ENCODE measurements around the gene ZNHIT2.

Gene ZNHIT2

GRCh38 chr11:65134240-65134951 lies 16.9 kb upstream of the ZNHIT2 start, which contains the start of gene SYVN1:
Gene SYVN1 (minus strand): TSS chr11:65134519. CDS start chr11:65133601, 918 bp downstream.
- peak; percentile 92 for DNase-seq

DNA sequence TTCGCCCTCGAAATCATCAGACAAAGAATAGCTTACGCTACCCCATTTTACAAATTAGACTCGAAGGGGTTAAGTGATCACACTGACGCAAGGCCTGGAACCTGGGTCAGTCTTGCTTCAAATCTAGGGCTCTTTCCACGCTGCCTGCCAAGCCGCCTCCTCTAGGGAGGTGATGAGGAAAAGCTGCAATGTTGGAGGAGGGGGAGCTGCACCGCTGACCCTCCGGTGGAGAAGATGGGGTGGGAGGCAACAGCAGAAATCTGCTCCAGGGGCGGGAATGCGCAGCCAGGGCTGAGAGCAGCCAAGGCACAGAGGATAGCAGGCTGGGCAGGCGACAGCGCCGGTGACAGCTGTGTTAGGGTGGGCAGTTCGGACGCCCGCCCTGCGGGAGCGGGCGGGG lies 16.2 kb upstream of the ZNHIT2 start:
- no peak for DNase-seq

- DNase-seq, result no peak
Measured at GRCh38 chr11:65132988-65133700, 15.6 kb upstream of the ZNHIT2 start.

DNA sequence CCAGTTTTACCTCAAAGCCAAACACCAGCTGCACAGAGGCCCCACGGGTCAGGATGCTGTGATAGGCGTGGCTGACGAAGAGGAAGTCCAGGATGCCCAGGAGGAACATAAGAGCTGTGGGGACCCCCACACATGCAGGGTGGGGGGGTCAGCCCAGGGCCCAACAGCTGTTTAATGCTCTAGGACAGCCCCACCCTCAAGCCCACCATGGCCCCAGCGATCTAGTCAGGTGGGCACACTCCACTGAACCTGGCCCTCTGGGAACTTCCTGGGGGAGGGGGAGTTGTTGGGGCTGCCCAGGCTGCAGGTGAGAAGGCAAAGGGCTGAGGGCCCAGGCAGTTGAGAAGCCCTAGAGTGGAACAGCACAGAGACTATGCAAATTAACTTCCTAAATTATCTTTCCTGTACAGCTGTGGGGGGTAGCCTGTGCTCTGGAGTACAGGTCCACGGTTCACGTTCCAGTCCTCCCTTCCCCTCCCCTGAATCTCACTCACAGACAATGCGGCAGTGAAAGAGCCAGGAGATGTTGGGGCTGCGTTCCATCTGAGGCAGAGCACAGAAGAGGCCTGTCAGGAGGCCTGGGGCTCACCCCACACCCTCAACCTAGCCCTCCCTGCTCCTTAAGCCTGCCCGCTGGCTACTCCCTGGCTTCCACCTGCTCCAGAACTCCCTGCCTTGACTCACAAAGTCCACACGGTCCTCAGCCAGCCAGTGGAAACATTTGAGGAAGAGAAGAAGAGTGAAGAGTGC lies 14.9 kb upstream of the ZNHIT2 start:
- DNase-seq, result no peak

DNA sequence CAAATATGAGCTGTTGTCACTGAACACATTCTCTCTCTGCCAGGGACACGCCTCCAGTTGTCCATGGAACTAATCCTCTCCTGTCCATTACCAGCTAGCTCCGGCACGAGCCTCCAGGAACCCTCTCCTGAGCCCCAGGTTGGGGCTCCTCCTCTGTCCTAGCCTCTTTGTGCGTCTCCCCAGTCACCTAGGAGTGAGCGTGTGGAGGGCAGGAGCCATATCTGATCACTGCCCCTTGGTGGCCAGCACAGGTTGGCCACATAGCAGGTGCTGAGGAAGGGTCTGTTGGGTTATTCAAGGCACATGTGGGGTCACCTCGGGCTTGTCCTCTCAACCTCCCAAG lies 14.4 kb upstream of the ZNHIT2 start:
- DNase-seq, result no peak

DNA sequence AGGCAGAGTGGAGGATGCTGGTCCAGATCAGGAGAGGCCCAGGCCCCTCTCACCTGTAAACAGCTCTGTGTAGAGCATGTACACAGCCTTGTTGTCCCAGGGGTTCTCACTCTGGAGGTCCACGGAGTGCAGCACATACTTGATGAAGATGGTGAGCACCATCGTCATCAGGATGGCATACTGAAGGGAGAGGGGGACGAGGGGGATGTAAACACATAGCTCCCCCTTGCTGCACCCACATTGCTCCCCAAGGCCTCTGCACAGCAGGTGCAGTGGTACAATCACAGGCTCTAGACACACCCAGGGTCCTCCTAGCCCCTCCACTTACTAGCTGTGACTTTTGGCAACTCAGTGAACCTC lies 13.9 kb upstream of the ZNHIT2 start:
- no peak for DNase-seq

DNA sequence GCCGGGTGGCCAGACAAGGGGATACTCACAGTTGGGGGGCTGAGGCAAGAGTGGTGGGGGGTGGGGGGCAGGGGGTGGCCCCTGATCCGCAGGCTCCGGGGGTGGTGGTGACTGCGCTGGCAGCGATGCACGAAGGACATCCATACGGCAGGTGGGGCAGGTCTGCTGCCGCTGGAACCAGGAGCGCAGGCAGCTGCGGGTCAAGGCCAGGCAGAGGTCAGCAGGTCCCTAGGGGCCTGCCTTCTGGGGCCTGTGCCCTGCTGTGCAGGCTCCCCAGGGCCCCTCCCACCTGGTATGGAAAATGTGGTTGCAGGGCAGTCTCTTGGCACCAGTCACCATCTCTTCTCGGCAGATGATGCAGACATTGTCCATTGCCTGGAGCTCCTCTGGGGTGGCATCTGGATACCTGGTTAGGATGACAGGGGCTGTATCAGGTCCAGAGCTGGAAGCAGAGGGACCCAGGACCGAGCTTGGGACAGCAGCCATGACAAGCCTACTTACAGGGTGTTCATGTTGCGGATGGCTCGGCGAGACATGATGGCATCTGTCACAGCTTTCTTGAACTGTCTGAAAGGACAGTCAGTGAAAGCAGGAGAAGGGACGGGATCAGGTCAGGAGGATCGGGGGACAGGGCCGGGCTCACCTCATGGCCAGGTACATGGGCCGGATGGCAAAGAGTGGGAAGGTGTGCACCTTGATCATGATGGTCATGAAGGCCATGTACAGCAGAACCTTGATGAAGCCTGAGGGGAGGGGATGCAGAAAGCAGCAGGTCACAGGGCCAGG lies 13.3 kb upstream of the ZNHIT2 start:
- DNase-seq, result no peak

- DNase-seq, result no peak
Measured at GRCh38 chr11:65129649-65130441, 12.3 kb upstream of the ZNHIT2 start.

- no peak for DNase-seq
Measured at GRCh38 chr11:65128182-65129145, 11.0 kb upstream of the ZNHIT2 start.

DNA sequence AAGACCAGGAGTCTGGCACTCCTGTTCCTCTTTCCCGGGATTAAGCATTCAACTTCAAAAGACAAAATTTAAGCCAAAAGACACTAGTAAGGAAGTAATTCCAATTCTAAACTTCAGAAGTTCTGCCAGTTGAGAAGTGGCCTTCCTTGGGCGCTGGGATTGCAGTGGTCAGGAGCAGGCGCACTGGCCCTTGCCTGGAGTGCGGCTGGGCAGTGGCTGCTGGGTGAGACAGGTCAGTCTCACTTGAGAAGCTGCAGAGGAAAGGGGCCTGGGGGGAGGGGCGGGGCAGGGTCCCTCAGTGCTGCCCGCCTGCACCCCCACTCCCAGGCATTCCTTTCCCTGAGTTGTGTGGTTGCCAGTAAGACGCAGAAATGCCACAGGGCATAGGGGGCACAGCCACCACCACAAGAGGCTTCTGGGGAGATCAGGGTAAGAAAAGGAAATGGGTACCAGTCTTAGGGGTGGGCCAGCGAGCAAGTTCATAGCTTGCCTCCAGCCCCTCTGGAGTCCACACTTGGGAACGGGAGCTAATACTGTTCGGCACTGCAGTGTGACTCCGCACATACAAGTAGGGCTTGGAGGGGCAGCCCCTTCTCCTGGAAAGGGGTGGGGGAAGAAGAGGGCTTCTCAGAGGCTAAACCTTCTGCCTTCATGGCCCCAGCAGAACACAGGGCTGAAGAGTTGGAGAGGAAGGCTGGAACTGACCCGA lies 10.1 kb upstream of the ZNHIT2 start:
- DNase-seq, result no peak

GRCh38 chr11:65126624-65127274 lies 9.2 kb upstream of the ZNHIT2 start:
- DNase-seq, result no peak

- no peak for DNase-seq
Measured at GRCh38 chr11:65125197-65126056, 7.9 kb upstream of the ZNHIT2 start.

DNA sequence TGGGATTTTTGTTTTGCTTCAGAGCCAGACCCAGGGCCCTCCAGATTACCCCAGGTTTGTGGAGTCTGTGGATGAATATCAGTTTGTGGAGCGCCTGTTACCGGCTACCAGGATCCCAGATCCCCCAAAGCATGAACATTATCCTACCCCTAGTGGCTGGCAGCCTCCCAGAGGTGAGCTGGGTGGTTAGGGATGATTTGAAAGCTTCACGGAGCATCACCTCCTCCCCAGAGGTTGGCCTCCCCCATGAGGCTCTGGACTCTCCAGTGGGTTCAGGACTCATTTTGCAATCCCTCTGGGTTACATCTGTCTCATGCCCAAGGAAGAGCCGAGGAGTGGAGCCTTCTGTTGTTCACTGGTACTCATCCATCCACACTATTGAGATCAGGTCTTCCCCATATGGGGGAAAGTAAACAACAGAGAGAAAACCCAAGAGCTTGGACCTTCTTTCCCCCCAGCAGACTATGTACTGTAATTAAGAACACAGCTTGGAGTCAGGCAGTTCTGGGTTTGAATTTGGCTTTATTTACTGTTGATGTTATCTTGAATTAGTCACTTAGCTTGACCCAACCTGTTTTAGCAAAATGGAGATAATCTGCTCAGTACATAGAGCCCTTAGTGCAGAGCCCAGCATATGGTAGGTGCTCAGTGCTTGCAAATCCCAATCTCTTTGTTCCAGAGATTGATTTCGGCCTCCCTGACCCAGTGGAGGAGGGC lies 7.1 kb upstream of the ZNHIT2 start:
- DNase-seq, result no peak

DNA sequence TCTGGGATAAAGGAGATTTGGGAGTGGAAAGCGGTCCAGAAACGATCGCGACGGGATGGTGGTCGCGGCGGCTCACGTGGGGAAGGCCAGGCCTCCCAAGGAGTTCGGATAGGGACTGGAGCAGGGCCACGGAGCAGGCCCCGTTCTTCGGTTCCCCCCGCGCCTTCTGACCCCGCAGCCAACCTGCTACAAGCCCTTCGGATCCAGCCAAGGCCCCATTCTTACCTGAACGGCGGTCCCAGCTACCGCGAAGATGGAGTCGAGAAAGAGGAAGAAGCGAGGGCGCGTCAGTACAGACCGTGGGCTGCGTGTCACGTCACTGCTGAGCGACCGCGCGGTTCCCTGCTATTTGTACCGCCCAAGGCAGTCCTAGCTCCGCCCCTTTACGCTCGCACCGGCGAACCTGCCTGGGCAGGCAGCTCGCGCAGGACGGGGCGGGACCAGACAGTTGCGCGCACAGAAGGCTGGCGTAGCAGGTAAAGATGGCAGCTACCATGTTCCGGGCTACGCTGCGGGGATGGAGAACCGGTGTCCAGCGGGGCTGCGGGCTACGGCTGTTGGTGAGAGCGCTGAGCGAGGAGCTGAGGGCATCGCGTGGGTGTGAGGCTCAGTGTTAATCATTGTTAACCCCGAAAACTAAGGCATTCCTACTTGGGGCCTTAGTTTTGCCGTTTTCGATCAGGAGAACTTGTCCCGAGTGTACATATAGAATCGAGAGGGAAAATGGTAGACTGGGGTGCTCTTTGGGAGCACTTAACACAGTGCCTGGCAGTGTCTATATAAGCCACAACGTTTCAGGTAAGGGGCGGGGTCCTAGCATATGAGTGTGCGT lies 4.6 kb upstream of the ZNHIT2 start, which contains the start of the genes FAU and MRPL49:
TSS of gene FAU (minus strand) at position 270 of the 832 bp plus-strand sequence. CDS start 321 bp downstream, outside the sequence.
TSS of gene MRPL49 (plus strand) at position 457 of the 832 bp plus-strand sequence. CDS start at position 483, 26 bp downstream.
- DNase-seq, result peak; percentile 98

- DNase-seq, result no peak
Measured at GRCh38 chr11:65121447-65121864, 4.0 kb upstream of the ZNHIT2 start.

DNA sequence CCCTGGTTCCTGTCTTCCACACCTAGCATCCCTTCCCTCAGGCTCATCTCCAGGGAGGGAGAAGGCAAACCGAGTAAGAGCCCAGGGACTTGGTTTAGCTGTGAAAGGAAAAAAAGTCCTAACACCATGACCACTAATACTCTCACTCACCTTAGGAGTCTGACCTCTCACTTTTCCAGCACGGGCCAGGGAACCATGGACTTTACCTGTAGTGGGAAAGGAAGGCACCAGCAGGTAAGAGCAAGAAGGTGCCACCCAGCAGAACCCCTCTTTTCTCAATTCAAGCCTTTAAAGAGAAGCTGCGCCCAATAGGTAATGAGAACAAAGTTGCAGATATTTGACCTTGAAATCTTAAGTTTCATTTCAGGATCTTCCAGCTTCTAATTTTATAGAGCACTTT lies 3.3 kb upstream of the ZNHIT2 start:
- DNase-seq, result no peak

- DNase-seq, result no peak
Measured at GRCh38 chr11:65119670-65119995, 2.1 kb upstream of the ZNHIT2 start.

All from NCI-H2171 treated with DMSO at 0.1 percent for 48 hours (cell line).